Measurements from ENCODE around the gene TJP2. TPM values are rescaled to one million over a fixed set of nuclear protein-coding genes. Genes with fewer than 3 reads are reported as not detected.

TJP2 gene
- total RNA-seq, 1 experiment from 2014 or later = 106 TPM

GRCh38 chr9:69139596-69139995 lies 34.5 kb upstream of the TJP2 start:
- DNase-seq (no peak), ATAC-seq (no peak)
- ChIA-PET POLR2A (ENCODE audit: unreplicated experiment) (no interaction called here), CTCF (no interaction called here)
- Histone ChIP-seq H3K4me1 (ENCODE audit: insufficient read depth, low read length) (peaks cover 18% of the 10 kb centered on the region), H3K79me2 (ENCODE audit: low read length) (peaks cover 81% of the 10 kb centered on the region), H4K20me1 (ENCODE audit: low read length) (no peaks in the 10 kb centered on the region; the same call in 1 of the 2 replicates), H3K4me3 (ENCODE audit: low read length) (no peak overlapping the region), H3K27ac (ENCODE audit: low read length) (no peak overlapping the region), H3F3A (ENCODE audit: low read length, unreplicated experiment) (no peaks in the 10 kb centered on the region), H3K36me3 (ENCODE audit: low read depth, low read length) (peaks cover 6% of the 10 kb centered on the region; the same call in 1 of the 2 replicates), H3K27me3 (ENCODE audit: low read length) (no peaks in the 10 kb centered on the region), H3K9me2 (replicated peaks; ENCODE audit: low read length) (no peaks in the 10 kb centered on the region), H3K9me3 (ENCODE audit: low read length) (no peaks in the 10 kb centered on the region), H3K9ac (ENCODE audit: low read length) (no peak overlapping the region), H3K4me2 (ENCODE audit: low read length) (no peak overlapping the region), H2AFZ (ENCODE audit: low read length) (no peak overlapping the region)
- intact Hi-C loops (cut with micrococcal nuclease) = no loop called here
- no TSS peak for BruUV-seq (replicated peaks)
- no peak for TF ChIP-seq EZH2 (IDR thresholded peaks at IDR 0.05; ENCODE audit: low read length, unreplicated experiment)
- no peak for TF ChIP-seq EZH2phosphoT487 (IDR thresholded peaks at IDR 0.05; ENCODE audit: borderline replicate concordance, low read length)
- TF ChIP-seq CTCF (conservative IDR thresholded peaks at IDR 0.05; ENCODE audit: low read depth, low read length) = no peak

GRCh38 chr9:69140123-69140735 lies 33.8 kb upstream of the TJP2 start:
- H3F3A ChIP-seq (ENCODE audit: low read length, unreplicated experiment) = no peaks in the 10 kb centered on the region
- no peak for ATAC-seq
- no peak for DNase-seq
- no peaks in the 10 kb centered on the region for H3K9me3 ChIP-seq (ENCODE audit: low read length)
- peaks cover 6% of the 10 kb centered on the region; the same call in 1 of the 2 replicates for H3K36me3 ChIP-seq (ENCODE audit: low read depth, low read length)
- no peak for TF ChIP-seq CTCF (conservative IDR thresholded peaks at IDR 0.05; ENCODE audit: low read depth, low read length)
- TF ChIP-seq EZH2phosphoT487 (IDR thresholded peaks at IDR 0.05; ENCODE audit: borderline replicate concordance, low read length) = no peak
- TF ChIP-seq EZH2 (IDR thresholded peaks at IDR 0.05; ENCODE audit: low read length, unreplicated experiment) = no peak
- H3K9ac ChIP-seq (ENCODE audit: low read length) = no peak overlapping the region
- no peak overlapping the region for H2AFZ ChIP-seq (ENCODE audit: low read length)
- H3K4me1 ChIP-seq (ENCODE audit: insufficient read depth, low read length) = peaks cover 18% of the 10 kb centered on the region
- H3K27ac ChIP-seq (ENCODE audit: low read length) = no peak overlapping the region
- H3K4me3 ChIP-seq (ENCODE audit: low read length) = no peak overlapping the region
- H3K27me3 ChIP-seq (ENCODE audit: low read length) = no peaks in the 10 kb centered on the region
- no peaks in the 10 kb centered on the region; the same call in 1 of the 2 replicates for H4K20me1 ChIP-seq (ENCODE audit: low read length)
- no TSS peak for BruUV-seq (replicated peaks)
- H3K4me2 ChIP-seq (ENCODE audit: low read length) = no peak overlapping the region
- H3K9me2 ChIP-seq (replicated peaks; ENCODE audit: low read length) = no peaks in the 10 kb centered on the region
- ChIA-PET CTCF (no interaction called here), POLR2A (ENCODE audit: unreplicated experiment) (no interaction called here)
- intact Hi-C loops (cut with micrococcal nuclease) = no loop called here
- H3K79me2 ChIP-seq (ENCODE audit: low read length) = peaks cover 80% of the 10 kb centered on the region

GRCh38 chr9:69141851-69142250 lies 32.2 kb upstream of the TJP2 start:
- CTCF ChIA-PET = no interaction called here
- BruUV-seq (replicated peaks) = no TSS peak
- peaks cover 6% of the 10 kb centered on the region; the same call in 1 of the 2 replicates for H3K36me3 ChIP-seq (ENCODE audit: low read depth, low read length)

More at GRCh38 chr9:69141851-69142250, 32.2 kb upstream of the TJP2 start:
- Histone ChIP-seq H3K27me3 (ENCODE audit: low read length) (no peaks in the 10 kb centered on the region), H3K4me2 (ENCODE audit: low read length) (no peak overlapping the region), H4K20me1 (ENCODE audit: low read length) (no peaks in the 10 kb centered on the region; the same call in 1 of the 2 replicates), H3K9me3 (ENCODE audit: low read length) (no peaks in the 10 kb centered on the region), H3K9ac (ENCODE audit: low read length) (no peak overlapping the region), H3K4me3 (ENCODE audit: low read length) (no peak overlapping the region), H3K79me2 (ENCODE audit: low read length) (peaks cover 72% of the 10 kb centered on the region), H3K4me1 (ENCODE audit: insufficient read depth, low read length) (peaks cover 18% of the 10 kb centered on the region), H2AFZ (ENCODE audit: low read length) (no peak overlapping the region), H3K9me2 (replicated peaks; ENCODE audit: low read length) (no peaks in the 10 kb centered on the region), H3K27ac (ENCODE audit: low read length) (no peak overlapping the region), H3F3A (ENCODE audit: low read length, unreplicated experiment) (no peaks in the 10 kb centered on the region)
- POLR2A ChIA-PET (ENCODE audit: unreplicated experiment) = no interaction called here
- intact Hi-C loops (cut with micrococcal nuclease) = no loop called here
- no peak for TF ChIP-seq CTCF (conservative IDR thresholded peaks at IDR 0.05; ENCODE audit: low read depth, low read length)
- no peak for TF ChIP-seq EZH2 (IDR thresholded peaks at IDR 0.05; ENCODE audit: low read length, unreplicated experiment)
- no peak for TF ChIP-seq EZH2phosphoT487 (IDR thresholded peaks at IDR 0.05; ENCODE audit: borderline replicate concordance, low read length)
- no peak for ATAC-seq
- DNase-seq = no peak

Measured in PC-3 (cell line).